ENCODE data around the gene SHROOM2.

DNA sequence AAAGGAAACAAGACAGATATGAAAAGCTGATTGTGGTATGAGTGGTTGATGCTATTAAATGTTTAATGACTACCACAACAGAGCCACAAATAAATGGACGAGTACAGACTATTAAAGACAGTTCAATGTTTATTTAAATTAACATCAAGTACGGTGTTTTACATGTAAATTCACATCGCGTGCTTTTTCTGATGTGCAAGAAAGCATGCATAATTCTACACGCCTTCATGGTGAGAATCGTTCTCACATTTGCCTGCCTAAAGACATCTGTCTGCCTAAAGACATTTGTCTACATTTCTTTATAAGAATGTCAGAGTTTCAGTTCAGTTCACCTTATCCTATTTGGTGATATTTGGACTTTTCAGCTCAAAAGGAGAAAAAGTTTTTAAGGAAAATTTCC lies 13.3 kb upstream of the SHROOM2 start:
- TF ChIP-seq, protein P1, sequence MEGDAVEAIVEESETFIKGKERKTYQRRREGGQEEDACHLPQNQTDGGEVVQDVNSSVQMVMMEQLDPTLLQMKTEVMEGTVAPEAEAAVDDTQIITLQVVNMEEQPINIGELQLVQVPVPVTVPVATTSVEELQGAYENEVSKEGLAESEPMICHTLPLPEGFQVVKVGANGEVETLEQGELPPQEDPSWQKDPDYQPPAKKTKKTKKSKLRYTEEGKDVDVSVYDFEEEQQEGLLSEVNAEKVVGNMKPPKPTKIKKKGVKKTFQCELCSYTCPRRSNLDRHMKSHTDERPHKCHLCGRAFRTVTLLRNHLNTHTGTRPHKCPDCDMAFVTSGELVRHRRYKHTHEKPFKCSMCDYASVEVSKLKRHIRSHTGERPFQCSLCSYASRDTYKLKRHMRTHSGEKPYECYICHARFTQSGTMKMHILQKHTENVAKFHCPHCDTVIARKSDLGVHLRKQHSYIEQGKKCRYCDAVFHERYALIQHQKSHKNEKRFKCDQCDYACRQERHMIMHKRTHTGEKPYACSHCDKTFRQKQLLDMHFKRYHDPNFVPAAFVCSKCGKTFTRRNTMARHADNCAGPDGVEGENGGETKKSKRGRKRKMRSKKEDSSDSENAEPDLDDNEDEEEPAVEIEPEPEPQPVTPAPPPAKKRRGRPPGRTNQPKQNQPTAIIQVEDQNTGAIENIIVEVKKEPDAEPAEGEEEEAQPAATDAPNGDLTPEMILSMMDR (tag by site-specific recombination; IDR thresholded peaks at IDR 0.05) = no peak
- TF ChIP-seq ZFP69B (tag by site-specific recombination; IDR thresholded peaks at IDR 0.05) (no peak), KLF16 (tag by site-specific recombination; IDR thresholded peaks at IDR 0.05) (no peak), ZBTB21 (tag by site-specific recombination; IDR thresholded peaks at IDR 0.05) (no peak)
- TF ChIP-seq, protein P2, sequence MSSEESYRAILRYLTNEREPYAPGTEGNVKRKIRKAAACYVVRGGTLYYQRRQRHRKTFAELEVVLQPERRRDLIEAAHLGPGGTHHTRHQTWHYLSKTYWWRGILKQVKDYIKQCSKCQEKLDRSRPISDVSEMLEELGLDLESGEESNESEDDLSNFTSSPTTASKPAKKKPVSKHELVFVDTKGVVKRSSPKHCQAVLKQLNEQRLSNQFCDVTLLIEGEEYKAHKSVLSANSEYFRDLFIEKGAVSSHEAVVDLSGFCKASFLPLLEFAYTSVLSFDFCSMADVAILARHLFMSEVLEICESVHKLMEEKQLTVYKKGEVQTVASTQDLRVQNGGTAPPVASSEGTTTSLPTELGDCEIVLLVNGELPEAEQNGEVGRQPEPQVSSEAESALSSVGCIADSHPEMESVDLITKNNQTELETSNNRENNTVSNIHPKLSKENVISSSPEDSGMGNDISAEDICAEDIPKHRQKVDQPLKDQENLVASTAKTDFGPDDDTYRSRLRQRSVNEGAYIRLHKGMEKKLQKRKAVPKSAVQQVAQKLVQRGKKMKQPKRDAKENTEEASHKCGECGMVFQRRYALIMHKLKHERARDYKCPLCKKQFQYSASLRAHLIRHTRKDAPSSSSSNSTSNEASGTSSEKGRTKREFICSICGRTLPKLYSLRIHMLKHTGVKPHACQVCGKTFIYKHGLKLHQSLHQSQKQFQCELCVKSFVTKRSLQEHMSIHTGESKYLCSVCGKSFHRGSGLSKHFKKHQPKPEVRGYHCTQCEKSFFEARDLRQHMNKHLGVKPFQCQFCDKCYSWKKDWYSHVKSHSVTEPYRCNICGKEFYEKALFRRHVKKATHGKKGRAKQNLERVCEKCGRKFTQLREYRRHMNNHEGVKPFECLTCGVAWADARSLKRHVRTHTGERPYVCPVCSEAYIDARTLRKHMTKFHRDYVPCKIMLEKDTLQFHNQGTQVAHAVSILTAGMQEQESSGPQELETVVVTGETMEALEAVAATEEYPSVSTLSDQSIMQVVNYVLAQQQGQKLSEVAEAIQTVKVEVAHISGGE (tag by site-specific recombination; conservative IDR thresholded peaks at IDR 0.05; ENCODE audit: low read depth) = no peak
- TF ChIP-seq, protein P3, sequence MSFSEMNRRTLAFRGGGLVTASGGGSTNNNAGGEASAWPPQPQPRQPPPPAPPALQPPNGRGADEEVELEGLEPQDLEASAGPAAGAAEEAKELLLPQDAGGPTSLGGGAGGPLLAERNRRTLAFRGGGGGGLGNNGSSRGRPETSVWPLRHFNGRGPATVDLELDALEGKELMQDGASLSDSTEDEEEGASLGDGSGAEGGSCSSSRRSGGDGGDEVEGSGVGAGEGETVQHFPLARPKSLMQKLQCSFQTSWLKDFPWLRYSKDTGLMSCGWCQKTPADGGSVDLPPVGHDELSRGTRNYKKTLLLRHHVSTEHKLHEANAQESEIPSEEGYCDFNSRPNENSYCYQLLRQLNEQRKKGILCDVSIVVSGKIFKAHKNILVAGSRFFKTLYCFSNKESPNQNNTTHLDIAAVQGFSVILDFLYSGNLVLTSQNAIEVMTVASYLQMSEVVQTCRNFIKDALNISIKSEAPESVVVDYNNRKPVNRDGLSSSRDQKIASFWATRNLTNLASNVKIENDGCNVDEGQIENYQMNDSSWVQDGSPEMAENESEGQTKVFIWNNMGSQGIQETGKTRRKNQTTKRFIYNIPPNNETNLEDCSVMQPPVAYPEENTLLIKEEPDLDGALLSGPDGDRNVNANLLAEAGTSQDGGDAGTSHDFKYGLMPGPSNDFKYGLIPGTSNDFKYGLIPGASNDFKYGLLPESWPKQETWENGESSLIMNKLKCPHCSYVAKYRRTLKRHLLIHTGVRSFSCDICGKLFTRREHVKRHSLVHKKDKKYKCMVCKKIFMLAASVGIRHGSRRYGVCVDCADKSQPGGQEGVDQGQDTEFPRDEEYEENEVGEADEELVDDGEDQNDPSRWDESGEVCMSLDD (tag by site-specific recombination; IDR thresholded peaks at IDR 0.05) = no peak

Measured in HEK293 (cell line).